ENCODE results near the gene EVX2. TPM values are rescaled to one million over a fixed set of nuclear protein-coding genes. Genes with fewer than 3 reads are reported as not detected.

Gene EVX2
- total and polyA plus RNA-seq, 2 of the 13 experiments (the other 11 are each of a cell fraction or from before 2014, with no cell fraction given): not detected

DNA sequence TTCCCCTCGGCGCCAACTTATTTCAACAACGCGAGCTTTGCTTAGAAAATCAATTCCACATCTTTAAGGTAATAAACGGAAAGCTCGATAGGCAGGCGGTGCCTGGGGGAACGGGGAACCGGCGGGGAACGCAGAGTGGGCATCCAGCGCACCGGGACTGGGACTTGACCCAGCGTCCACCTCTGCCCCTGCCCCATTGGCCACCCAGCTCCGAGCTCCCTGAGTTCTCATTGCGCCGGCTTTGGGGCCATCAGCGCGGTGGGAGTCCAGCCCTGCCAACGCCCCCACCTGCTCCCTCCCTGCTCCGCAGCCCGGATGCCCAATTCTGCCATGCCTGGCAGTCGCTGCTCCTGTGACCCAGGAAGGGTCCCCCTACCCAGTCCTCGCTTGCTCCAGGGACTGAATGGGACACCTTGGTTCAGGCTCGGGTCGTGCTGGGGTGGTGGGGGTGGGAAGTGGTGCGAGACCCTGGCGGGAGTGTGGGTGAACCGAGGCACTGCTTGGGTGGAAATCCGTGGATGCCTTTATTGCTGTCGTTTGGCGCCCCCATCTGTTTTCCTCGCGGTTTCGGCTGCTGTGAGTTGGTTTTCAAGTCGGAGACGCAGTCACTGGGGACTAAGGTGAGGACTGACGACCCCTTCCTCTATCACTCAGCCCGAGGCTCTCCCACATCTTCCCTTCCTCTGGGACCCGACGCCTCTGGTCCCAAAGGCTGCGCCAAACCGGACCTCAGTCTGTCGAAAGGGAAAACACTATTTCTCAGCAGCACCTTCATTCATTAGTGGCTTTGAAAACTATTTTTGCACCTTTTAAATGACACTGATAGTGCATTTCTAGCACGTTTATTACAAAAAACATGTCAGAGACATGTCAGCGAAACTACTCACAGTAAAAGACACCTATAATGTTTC is 2.4 kb upstream of the EVX2 start (continued):
- TF ChIP-seq, protein P1, sequence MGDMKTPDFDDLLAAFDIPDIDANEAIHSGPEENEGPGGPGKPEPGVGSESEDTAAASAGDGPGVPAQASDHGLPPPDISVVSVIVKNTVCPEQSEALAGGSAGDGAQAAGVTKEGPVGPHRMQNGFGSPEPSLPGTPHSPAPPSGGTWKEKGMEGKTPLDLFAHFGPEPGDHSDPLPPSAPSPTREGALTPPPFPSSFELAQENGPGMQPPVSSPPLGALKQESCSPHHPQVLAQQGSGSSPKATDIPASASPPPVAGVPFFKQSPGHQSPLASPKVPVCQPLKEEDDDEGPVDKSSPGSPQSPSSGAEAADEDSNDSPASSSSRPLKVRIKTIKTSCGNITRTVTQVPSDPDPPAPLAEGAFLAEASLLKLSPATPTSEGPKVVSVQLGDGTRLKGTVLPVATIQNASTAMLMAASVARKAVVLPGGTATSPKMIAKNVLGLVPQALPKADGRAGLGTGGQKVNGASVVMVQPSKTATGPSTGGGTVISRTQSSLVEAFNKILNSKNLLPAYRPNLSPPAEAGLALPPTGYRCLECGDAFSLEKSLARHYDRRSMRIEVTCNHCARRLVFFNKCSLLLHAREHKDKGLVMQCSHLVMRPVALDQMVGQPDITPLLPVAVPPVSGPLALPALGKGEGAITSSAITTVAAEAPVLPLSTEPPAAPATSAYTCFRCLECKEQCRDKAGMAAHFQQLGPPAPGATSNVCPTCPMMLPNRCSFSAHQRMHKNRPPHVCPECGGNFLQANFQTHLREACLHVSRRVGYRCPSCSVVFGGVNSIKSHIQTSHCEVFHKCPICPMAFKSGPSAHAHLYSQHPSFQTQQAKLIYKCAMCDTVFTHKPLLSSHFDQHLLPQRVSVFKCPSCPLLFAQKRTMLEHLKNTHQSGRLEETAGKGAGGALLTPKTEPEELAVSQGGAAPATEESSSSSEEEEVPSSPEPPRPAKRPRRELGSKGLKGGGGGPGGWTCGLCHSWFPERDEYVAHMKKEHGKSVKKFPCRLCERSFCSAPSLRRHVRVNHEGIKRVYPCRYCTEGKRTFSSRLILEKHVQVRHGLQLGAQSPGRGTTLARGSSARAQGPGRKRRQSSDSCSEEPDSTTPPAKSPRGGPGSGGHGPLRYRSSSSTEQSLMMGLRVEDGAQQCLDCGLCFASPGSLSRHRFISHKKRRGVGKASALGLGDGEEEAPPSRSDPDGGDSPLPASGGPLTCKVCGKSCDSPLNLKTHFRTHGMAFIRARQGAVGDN (CRISPR knock-in tag; IDR thresholded peaks at IDR 0.05): peak; percentile 44; the same call in 1 of the 2 replicates
- TF ChIP-seq, protein P2, sequence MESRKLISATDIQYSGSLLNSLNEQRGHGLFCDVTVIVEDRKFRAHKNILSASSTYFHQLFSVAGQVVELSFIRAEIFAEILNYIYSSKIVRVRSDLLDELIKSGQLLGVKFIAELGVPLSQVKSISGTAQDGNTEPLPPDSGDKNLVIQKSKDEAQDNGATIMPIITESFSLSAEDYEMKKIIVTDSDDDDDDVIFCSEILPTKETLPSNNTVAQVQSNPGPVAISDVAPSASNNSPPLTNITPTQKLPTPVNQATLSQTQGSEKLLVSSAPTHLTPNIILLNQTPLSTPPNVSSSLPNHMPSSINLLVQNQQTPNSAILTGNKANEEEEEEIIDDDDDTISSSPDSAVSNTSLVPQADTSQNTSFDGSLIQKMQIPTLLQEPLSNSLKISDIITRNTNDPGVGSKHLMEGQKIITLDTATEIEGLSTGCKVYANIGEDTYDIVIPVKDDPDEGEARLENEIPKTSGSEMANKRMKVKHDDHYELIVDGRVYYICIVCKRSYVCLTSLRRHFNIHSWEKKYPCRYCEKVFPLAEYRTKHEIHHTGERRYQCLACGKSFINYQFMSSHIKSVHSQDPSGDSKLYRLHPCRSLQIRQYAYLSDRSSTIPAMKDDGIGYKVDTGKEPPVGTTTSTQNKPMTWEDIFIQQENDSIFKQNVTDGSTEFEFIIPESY (CRISPR knock-in tag; IDR thresholded peaks at IDR 0.05): no peak

DNA sequence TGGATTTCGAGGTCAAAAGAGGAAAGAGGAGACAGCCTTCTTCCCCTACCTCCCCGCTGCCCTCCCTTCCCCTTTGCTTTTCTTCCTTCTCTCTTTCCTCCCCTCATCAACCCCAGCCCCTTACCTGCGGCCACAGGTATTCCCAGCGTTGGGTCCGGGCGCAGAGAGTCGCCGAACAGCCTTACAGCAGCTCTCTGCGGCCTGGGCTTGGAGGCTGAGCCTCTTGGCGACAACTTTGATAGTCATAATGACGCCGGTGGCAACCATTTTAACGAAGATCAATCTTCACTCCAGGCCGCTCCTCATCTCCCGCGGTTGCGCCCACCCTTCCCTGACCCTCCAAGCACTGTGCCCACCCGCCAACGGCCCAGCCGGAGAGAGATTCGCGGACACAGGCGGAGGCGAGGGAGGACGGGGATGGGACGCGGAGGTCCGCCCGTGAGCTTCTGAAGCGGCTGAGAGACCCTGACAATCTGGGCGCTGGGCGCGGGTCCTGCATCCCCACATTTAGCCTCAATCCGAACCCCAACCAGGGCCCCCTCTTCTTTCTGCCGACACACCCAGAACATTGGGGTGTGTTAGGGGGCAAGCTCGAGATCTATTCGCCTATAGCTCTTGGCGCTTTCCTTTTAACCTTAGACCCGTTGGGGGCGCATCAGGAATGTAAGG is 1.5 kb upstream of the EVX2 start:
- Histone ChIP-seq H3K36me3 (replicated peaks in 1 of 2; ENCODE audit: control insufficient read depth in 1 of 2, insufficient read depth in 2 of 2, low read length in 2 of 2) (no peaks in the 10 kb centered on the region), H3K4me3 (replicated peaks in 1 of 3; ENCODE audit: insufficient read depth in 1 of 3, low read depth in 2 of 3, low read length in 3 of 3) (no peak overlapping the region), H3K79me2 (ENCODE audit: insufficient read depth, low read length) (no peaks in the 10 kb centered on the region), H3K9me3 (ENCODE audit: low read length) (no peaks in the 10 kb centered on the region), H3K4me1 (ENCODE audit: insufficient read depth, low read length) (peaks cover 25% of the 10 kb centered on the region), H2AFZ (ENCODE audit: low read length) (no peak overlapping the region), H3K9ac (ENCODE audit: insufficient read depth, low read depth, low read length) (no peak overlapping the region), H4K20me1 (ENCODE audit: insufficient read depth, low read length) (no peaks in the 10 kb centered on the region), H3K27ac (ENCODE audit: extremely low read length, insufficient read depth, low read length) (no peak overlapping the region), H3K27me3 (ENCODE audit: control insufficient read depth in 1 of 2, insufficient read depth in 2 of 2, low read length in 2 of 2) (peaks cover 13 to 87% of the 10 kb centered on the region in 2 experiments; a peak in 4 of 5 replicates), H3K4me2 (ENCODE audit: low read depth, low read length) (no peak overlapping the region)
- CTCF ChIA-PET (ENCODE audit: low intra/inter-chr PET ratio, low total read pairs): interaction anchor here (0.8 to 2.1 kb wide), 3 partner anchors 395 to 718 kb away, joined by 3 to 26 read pairs (median 4); no protein-coding TSS in a partner anchor
- in situ Hi-C loops (cut with HindIII; ENCODE audit: extremely low pct_ligation_motif_present, low pct_unique_long_range_greater_than_20kb): no loop called here
- 43% methylated on average over 40 of the region's 40 CpGs for WGBS (ENCODE audit: low lambda C conversion rate)
- DNase-seq (ENCODE audit: low spot score) (no peak), ATAC-seq (no peak), FAIRE-seq (no peak)
- BruUV-seq (replicated peaks): no TSS peak
- POLR2A ChIA-PET: no interaction called here
- intact Hi-C loops (cut with micrococcal nuclease; ENCODE audit: unreplicated experiment): no loop called here
- peak; percentile 30; the same call in 1 of the 2 replicates for TF ChIP-seq EZH2 (conservative IDR thresholded peaks at IDR 0.05; ENCODE audit: low read depth, low read length)
- TF ChIP-seq, protein P3, sequence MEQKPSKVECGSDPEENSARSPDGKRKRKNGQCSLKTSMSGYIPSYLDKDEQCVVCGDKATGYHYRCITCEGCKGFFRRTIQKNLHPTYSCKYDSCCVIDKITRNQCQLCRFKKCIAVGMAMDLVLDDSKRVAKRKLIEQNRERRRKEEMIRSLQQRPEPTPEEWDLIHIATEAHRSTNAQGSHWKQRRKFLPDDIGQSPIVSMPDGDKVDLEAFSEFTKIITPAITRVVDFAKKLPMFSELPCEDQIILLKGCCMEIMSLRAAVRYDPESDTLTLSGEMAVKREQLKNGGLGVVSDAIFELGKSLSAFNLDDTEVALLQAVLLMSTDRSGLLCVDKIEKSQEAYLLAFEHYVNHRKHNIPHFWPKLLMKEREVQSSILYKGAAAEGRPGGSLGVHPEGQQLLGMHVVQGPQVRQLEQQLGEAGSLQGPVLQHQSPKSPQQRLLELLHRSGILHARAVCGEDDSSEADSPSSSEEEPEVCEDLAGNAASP (CRISPR knock-in tag; IDR thresholded peaks at IDR 0.05; ENCODE audit: borderline replicate concordance): no peak

Measured in HepG2 (cell line).